ENCODE data around the gene CDH8.

CDH8 gene

GRCh38 chr16:61872778-61873119 lies 163.5 kb downstream of the CDH8 start:
- Histone ChIP-seq H3K36me3 (ENCODE audit: control insufficient read depth, low read length) (no peaks in the 10 kb centered on the region), H3K79me2 (ENCODE audit: control insufficient read depth, low read length) (no peaks in the 10 kb centered on the region), H3K27me3 (ENCODE audit: control insufficient read depth, low read length) (no peaks in the 10 kb centered on the region), H4K20me1 (ENCODE audit: control insufficient read depth, insufficient read depth, low read depth, low read length) (no peaks in the 10 kb centered on the region), H3K9me2 (replicated peaks; ENCODE audit: control insufficient read depth, low read length) (no peaks in the 10 kb centered on the region), H3K4me2 (ENCODE audit: low read length) (no peak overlapping the region), H3F3A (ENCODE audit: control insufficient read depth, insufficient read depth) (no peaks in the 10 kb centered on the region), H3K27ac (ENCODE audit: low read depth, low read length) (no peak overlapping the region), H3K4me3 (ENCODE audit: low read length) (no peak overlapping the region), H3K9me3 (ENCODE audit: control insufficient read depth, insufficient read depth, low read length) (no peaks in the 10 kb centered on the region), H3K4me1 (ENCODE audit: control insufficient read depth, low read length) (no peaks in the 10 kb centered on the region)
- TF ChIP-seq EZH2phosphoT487 (IDR thresholded peaks at IDR 0.05; ENCODE audit: borderline replicate concordance, low read length) (no peak), CTCF (IDR thresholded peaks at IDR 0.05; ENCODE audit: low read depth, low read length, poor library complexity, severe bottlenecking) (no peak)

GRCh38 chr16:61871837-61872777 lies 164.1 kb downstream of the CDH8 start:
- Histone ChIP-seq H3K4me1 (ENCODE audit: control insufficient read depth, low read length) (no peaks in the 10 kb centered on the region), H3K9me2 (replicated peaks; ENCODE audit: control insufficient read depth, low read length) (no peaks in the 10 kb centered on the region), H4K20me1 (ENCODE audit: control insufficient read depth, insufficient read depth, low read depth, low read length) (no peaks in the 10 kb centered on the region), H3K4me2 (ENCODE audit: low read length) (no peak overlapping the region), H3K27ac (ENCODE audit: low read depth, low read length) (no peak overlapping the region), H3K27me3 (ENCODE audit: control insufficient read depth, low read length) (no peaks in the 10 kb centered on the region), H3F3A (ENCODE audit: control insufficient read depth, insufficient read depth) (no peaks in the 10 kb centered on the region), H3K9me3 (ENCODE audit: control insufficient read depth, insufficient read depth, low read length) (no peaks in the 10 kb centered on the region), H3K79me2 (ENCODE audit: control insufficient read depth, low read length) (no peaks in the 10 kb centered on the region), H3K36me3 (ENCODE audit: control insufficient read depth, low read length) (no peaks in the 10 kb centered on the region), H3K4me3 (ENCODE audit: low read length) (no peak overlapping the region)
- TF ChIP-seq EZH2phosphoT487 (IDR thresholded peaks at IDR 0.05; ENCODE audit: borderline replicate concordance, low read length) (no peak), CTCF (IDR thresholded peaks at IDR 0.05; ENCODE audit: low read depth, low read length, poor library complexity, severe bottlenecking) (no peak)

- Histone ChIP-seq H3K9me3 (ENCODE audit: control insufficient read depth, insufficient read depth, low read length) (no peaks in the 10 kb centered on the region), H3K27ac (ENCODE audit: low read depth, low read length) (no peak overlapping the region), H3K36me3 (ENCODE audit: control insufficient read depth, low read length) (no peaks in the 10 kb centered on the region), H3K79me2 (ENCODE audit: control insufficient read depth, low read length) (no peaks in the 10 kb centered on the region), H3K9me2 (replicated peaks; ENCODE audit: control insufficient read depth, low read length) (no peaks in the 10 kb centered on the region), H3K4me3 (ENCODE audit: low read length) (no peak overlapping the region), H3K4me1 (ENCODE audit: control insufficient read depth, low read length) (no peaks in the 10 kb centered on the region), H3K4me2 (ENCODE audit: low read length) (no peak overlapping the region), H4K20me1 (ENCODE audit: control insufficient read depth, insufficient read depth, low read depth, low read length) (no peaks in the 10 kb centered on the region), H3K27me3 (ENCODE audit: control insufficient read depth, low read length) (no peaks in the 10 kb centered on the region), H3F3A (ENCODE audit: control insufficient read depth, insufficient read depth) (no peaks in the 10 kb centered on the region)
- TF ChIP-seq CTCF (IDR thresholded peaks at IDR 0.05; ENCODE audit: low read depth, low read length, poor library complexity, severe bottlenecking) (no peak), EZH2phosphoT487 (IDR thresholded peaks at IDR 0.05; ENCODE audit: borderline replicate concordance, low read length) (no peak)
These were observed 173.8 kb downstream of the CDH8 start for GRCh38 chr16:61862221-61863155.

Measured in DOHH2 (cell line).